GM21515 (cell line): Measurements from ENCODE around the gene JPH2.
"Not testable (repeated sequence)": the region's sequence is repeated elsewhere in the genome, so short reads cannot be mapped to it uniquely, and the experiment has no call there.

Experiments used
- ATAC-seq: cut with Tn5 transposase; IDR thresholded peaks from one replicate; pipeline ENCODE4 v1.9.1; 2021; ENCODE audit not compliant: unreplicated experiment

Gene JPH2

GRCh38 chr20:44159711-44160110, 27.3 kb downstream of the JPH2 start:
- ATAC-seq: no peak

GRCh38 chr20:44159125-44159524, 27.9 kb downstream of the JPH2 start:
- no peak for ATAC-seq

GRCh38 chr20:44157061-44157460, 29.9 kb downstream of the JPH2 start:
- no peak for ATAC-seq

GRCh38 chr20:44154521-44155001, 32.4 kb downstream of the JPH2 start:
- no peak for ATAC-seq

GRCh38 chr20:44153636-44154043, 33.3 kb downstream of the JPH2 start:
- no peak for ATAC-seq

- ATAC-seq: no peak
Measured at GRCh38 chr20:44151621-44152416, 35.2 kb downstream of the JPH2 start.

GRCh38 chr20:44146272-44146671, 40.7 kb downstream of the JPH2 start:
- ATAC-seq: no peak

- no peak for ATAC-seq
Measured at GRCh38 chr20:44145131-44145775, 41.7 kb downstream of the JPH2 start.

GRCh38 chr20:44143936-44144335, 43.1 kb downstream of the JPH2 start:
- no peak for ATAC-seq

- no peak for ATAC-seq
Measured at GRCh38 chr20:44142413-44142812, 44.6 kb downstream of the JPH2 start.

GRCh38 chr20:44141873-44142272, 45.1 kb downstream of the JPH2 start:
- ATAC-seq: no peak

- ATAC-seq: no peak
Measured at GRCh38 chr20:44138867-44139266, 48.1 kb downstream of the JPH2 start.

GRCh38 chr20:44137266-44137801, 49.7 kb downstream of the JPH2 start:
- no peak for ATAC-seq

- ATAC-seq: no peak
Measured at GRCh38 chr20:44136579-44137265, 50.3 kb downstream of the JPH2 start.

- ATAC-seq: no peak
Measured at GRCh38 chr20:44135417-44136204, 51.4 kb downstream of the JPH2 start.

- ATAC-seq: no peak
Measured at GRCh38 chr20:44135012-44135412, 52.0 kb downstream of the JPH2 start.

- ATAC-seq: no peak
Measured at GRCh38 chr20:44133424-44133823, 53.6 kb downstream of the JPH2 start.

- no peak for ATAC-seq
Measured at GRCh38 chr20:44131704-44132103, 55.3 kb downstream of the JPH2 start.

- ATAC-seq: no peak
Measured at GRCh38 chr20:44129911-44130718, 56.9 kb downstream of the JPH2 start.

GRCh38 chr20:44129300-44129699, 57.7 kb downstream of the JPH2 start:
- ATAC-seq: not testable (repeated sequence)
